H9 (cell line): ENCODE data around the gene SMARCD3. TPM values are rescaled to one million over a fixed set of nuclear protein-coding genes. Genes with fewer than 3 reads are reported as not detected.

ENCODE experiments used
- DNase-seq: peaks from one replicate; pipeline ENCODE4 v3.0.0-alpha.2; 2017
- H2AFZ ChIP-seq: one replicate; pipeline ENCODE4 v1.6.1; 2013; ENCODE audit warnings: mild to moderate bottlenecking, low read length, control low read depth, moderate library complexity
- H2AK5ac ChIP-seq: 2 replicates; pipeline ENCODE4 v1.6.1; 2013; ENCODE audit warnings: low read length, control low read depth, mixed read lengths; ENCODE audit not compliant: insufficient read length
- H2BK120ac ChIP-seq: one replicate; pipeline ENCODE4 v1.6.1; 2013; ENCODE audit warnings: low read depth, mild to moderate bottlenecking, low read length, control low read depth, inconsistent platforms; ENCODE audit not compliant: poor library complexity, severe bottlenecking
- H2BK12ac ChIP-seq: 2 replicates; pipeline ENCODE4 v1.6.1; 2013; ENCODE audit warnings: low read length, control low read depth, mixed read lengths, low read depth; ENCODE audit not compliant: insufficient read length
- H2BK15ac ChIP-seq: 2 replicates; pipeline ENCODE4 v1.6.1; 2013; ENCODE audit warnings: low read depth, low read length, control low read depth
- H2BK20ac ChIP-seq: one replicate; pipeline ENCODE4 v1.6.1; 2013; ENCODE audit warnings: low read depth, mild to moderate bottlenecking, low read length, control low read depth, inconsistent platforms; ENCODE audit not compliant: poor library complexity, severe bottlenecking
- H2BK5ac ChIP-seq: 2 replicates; pipeline ENCODE4 v1.6.1; 2013; ENCODE audit warnings: low read length, control low read depth, mixed read lengths; ENCODE audit not compliant: insufficient read length
- H3K14ac ChIP-seq: 2 replicates; pipeline ENCODE4 v1.6.1; 2013; ENCODE audit warnings: low read length, control low read depth; ENCODE audit not compliant: insufficient read depth
- H3K18ac ChIP-seq: 2 replicates; pipeline ENCODE4 v1.6.1; 2013; ENCODE audit warnings: low read depth, mild to moderate bottlenecking, mixed read lengths, low read length, control low read depth; ENCODE audit not compliant: insufficient read length
- H3K23ac ChIP-seq: 2 replicates; pipeline ENCODE4 v1.6.1; 2013; ENCODE audit warnings: low read length, control low read depth, mixed read lengths, low read depth; ENCODE audit not compliant: insufficient read length
- H3K23me2 ChIP-seq: 2 replicates; pipeline ENCODE4 v1.6.1; 2013; ENCODE audit warnings: low read depth, mild to moderate bottlenecking, mixed read lengths, low read length, control low read depth; ENCODE audit not compliant: insufficient read length, poor library complexity, severe bottlenecking
- H3K27ac ChIP-seq: 2 replicates; pipeline ENCODE4 v1.5.1; 2013; ENCODE audit warnings: low read length, control low read depth, mixed read lengths, low read depth; ENCODE audit not compliant: insufficient read length
- H3K27me3 ChIP-seq: 2 replicates; pipeline ENCODE4 v1.6.1; 2013; ENCODE audit warnings: low read length, control low read depth, inconsistent platforms; ENCODE audit not compliant: insufficient read depth
- H3K4ac ChIP-seq: 2 replicates; pipeline ENCODE4 v1.6.1; 2013; ENCODE audit warnings: low read depth, mild to moderate bottlenecking, control low read depth, inconsistent platforms, low read length, moderate library complexity
- H3K4me1 ChIP-seq: 2 replicates; pipeline ENCODE4 v1.6.1; 2013; ENCODE audit warnings: low read length, control low read depth, inconsistent platforms; ENCODE audit not compliant: insufficient read depth
- H3K4me2 ChIP-seq: 2 replicates; pipeline ENCODE4 v1.6.1; 2013; ENCODE audit warnings: low read length, control low read depth, mixed read lengths; ENCODE audit not compliant: insufficient read length, insufficient read depth
- H3K56ac ChIP-seq: 2 replicates; pipeline ENCODE4 v1.6.1; 2013; ENCODE audit warnings: low read depth, mild to moderate bottlenecking, mixed read lengths, low read length, control low read depth; ENCODE audit not compliant: insufficient read length
- H3K79me1 ChIP-seq: 2 replicates; pipeline ENCODE4 v1.6.1; 2013; ENCODE audit warnings: low read depth, mild to moderate bottlenecking, moderate library complexity, low read length, control low read depth, inconsistent platforms; ENCODE audit not compliant: insufficient read depth, poor library complexity, severe bottlenecking
- H3K79me2 ChIP-seq: 2 replicates; pipeline ENCODE4 v1.6.1; 2013; ENCODE audit warnings: low read length, control low read depth, inconsistent platforms; ENCODE audit not compliant: insufficient read depth
- H3K9ac ChIP-seq: 2 replicates; pipeline ENCODE4 v1.6.1; 2013; ENCODE audit warnings: low read length, control low read depth, mixed read lengths; ENCODE audit not compliant: insufficient read length; ENCODE audit errors: extremely low read depth
- H3K9me3 ChIP-seq: one replicate; pipeline ENCODE4 v1.6.1; 2013; ENCODE audit warnings: low read depth, low read length, inconsistent platforms; ENCODE audit not compliant: control insufficient read depth
- H3T11ph ChIP-seq: one replicate; pipeline ENCODE4 v1.6.1; 2013; ENCODE audit warnings: mild to moderate bottlenecking, low read length, control low read depth, inconsistent platforms
- H4K20me1 ChIP-seq: one replicate; pipeline ENCODE4 v1.6.1; 2013; ENCODE audit not compliant: control insufficient read depth, insufficient read length, insufficient read depth
- H4K5ac ChIP-seq: 2 replicates; pipeline ENCODE4 v1.6.1; 2013; ENCODE audit warnings: low read depth, mild to moderate bottlenecking, mixed read lengths, low read length, control low read depth; ENCODE audit not compliant: insufficient read length
- H4K8ac ChIP-seq: replicated peaks from 2 replicates; pipeline ENCODE4 v1.6.1; 2013; ENCODE audit warnings: low read length, control low read depth, mixed read lengths, low read depth; ENCODE audit not compliant: insufficient read length
- H4K91ac ChIP-seq: 2 replicates; pipeline ENCODE4 v1.6.1; 2013; ENCODE audit warnings: low read depth, mild to moderate bottlenecking, moderate library complexity, mixed read lengths, low read length, control low read depth; ENCODE audit not compliant: insufficient read length
- H3K27ac Mint-ChIP-seq, 3 experiments: 2 replicates in 2 of 3; 3 replicates in 1 of 3; pipeline ENCODE4 v1.8.0; 2020 to 2021; ENCODE audit warnings: mixed read lengths in 3 of 3, mild to moderate bottlenecking in 1 of 3, moderate library complexity in 1 of 3
- H3K27me3 Mint-ChIP-seq: 2 replicates; pipeline ENCODE4 v1.8.0; 2021; ENCODE audit warnings: low read depth, mild to moderate bottlenecking, moderate library complexity, mixed read lengths
- H3K36me3 Mint-ChIP-seq, 3 experiments: 2 replicates in 2 of 3; 3 replicates in 1 of 3; pipeline ENCODE4 v1.8.0; 2020 to 2021; ENCODE audit warnings: low read depth in 3 of 3, mixed read lengths in 3 of 3; ENCODE audit not compliant: insufficient read depth in 1 of 3
- H3K4me1 Mint-ChIP-seq, 2 experiments: 2 replicates each; pipeline ENCODE4 v1.8.0; 2020; ENCODE audit warnings: mixed read lengths in 2 of 2
- H3K4me3 Mint-ChIP-seq, 2 experiments: 2 replicates in 1 of 2; 3 replicates in 1 of 2; pipeline ENCODE4 v1.8.0; 2020 to 2021; ENCODE audit warnings: mild to moderate bottlenecking in 2 of 2, mixed read lengths in 2 of 2, moderate library complexity in 1 of 2
- H3K9me3 Mint-ChIP-seq, 2 experiments: 2 replicates in 1 of 2; 3 replicates in 1 of 2; pipeline ENCODE4 v1.8.0; 2020; ENCODE audit warnings: mild to moderate bottlenecking in 2 of 2, mixed read lengths in 2 of 2, moderate library complexity in 1 of 2
- WGBS: extraction: QIAGEN DNeasy Blood & Tissue Kit; methylation state at CpG from one replicate; pipeline ENCODE4 v1.1.7; 2013; ENCODE audit warnings: missing lambda C conversion rate, low lambda C conversion rate, mixed read lengths; ENCODE audit not compliant: insufficient read length; ENCODE audit errors: extremely low coverage; 5-methylcytosine and 5-hydroxymethylcytosine counted together
- total RNA-seq: library from RNA; stranded (reverse); gene quantifications from 2 replicates; pipeline ENCODE4 v1.2.1, GENCODE V29; 2021
- TF ChIP-seq, protein P1 (sequence below): fragments of 200-600 bp; sonication (generic); conservative IDR thresholded peaks from 3 replicates; pipeline ENCODE4 v1.8.0; 2021; ENCODE audit warnings: antibody characterized with exemption, mild to moderate bottlenecking

Gene SMARCD3
- total RNA-seq, 1 experiment from 2014 or later: 5.0 TPM

DNA sequence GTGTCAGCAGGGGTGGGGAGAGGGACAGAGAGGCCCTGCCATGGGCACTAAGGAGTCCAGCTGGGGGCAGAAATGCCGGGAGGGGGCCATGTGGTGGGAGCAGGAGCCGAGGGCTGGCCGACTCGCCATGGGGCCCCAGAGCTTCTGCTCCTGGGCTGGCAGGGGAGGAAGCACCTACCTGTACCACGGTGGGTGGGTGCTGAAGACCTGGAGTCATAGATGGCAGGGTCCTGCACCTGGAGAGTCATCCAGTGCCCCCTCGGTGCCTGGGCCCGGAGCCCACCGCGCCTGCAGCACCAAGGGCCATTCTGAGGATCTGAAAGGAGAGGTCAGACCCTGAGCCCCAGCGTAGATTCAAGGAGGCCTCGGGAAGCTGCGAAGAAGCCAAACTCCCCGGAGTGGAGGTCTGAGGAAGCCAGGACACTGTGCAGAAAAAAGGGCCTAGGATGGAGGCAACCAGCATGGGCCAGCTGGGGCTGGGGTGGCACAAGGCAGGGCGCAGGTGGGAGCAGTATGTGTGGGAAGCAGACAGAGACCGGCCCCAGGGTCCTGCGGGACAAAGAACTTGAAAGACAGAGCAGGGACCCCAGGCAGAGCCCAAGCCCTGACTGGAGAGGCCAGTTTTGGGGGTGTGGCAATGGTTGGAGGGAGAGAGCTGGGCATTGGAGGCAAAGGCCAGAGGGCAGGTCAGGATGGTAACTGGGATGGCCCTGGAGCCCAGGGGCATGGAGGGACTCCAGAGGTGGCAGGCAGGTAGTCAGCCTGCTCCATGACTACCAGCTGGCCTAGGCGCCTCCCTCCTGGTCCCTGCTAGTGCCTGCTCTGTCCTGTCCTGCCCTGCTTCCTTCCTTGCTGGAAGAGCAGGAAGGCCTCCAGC lies 26.7 kb upstream of the SMARCD3 start:
- no peak overlapping the region for H2BK15ac ChIP-seq
- H3K27ac ChIP-seq: no peak overlapping the region
- no peak overlapping the region for H2AFZ ChIP-seq
- no peaks in the 10 kb centered on the region; the same call in 1 of the 2 replicates for H3K27me3 ChIP-seq
- no peak overlapping the region for H2BK20ac ChIP-seq
- H2BK12ac ChIP-seq: no peak overlapping the region
- Mint-ChIP-seq H3K27ac (no peak overlapping the region), H3K4me1 (peaks cover 6 to 19% of the 10 kb centered on the region in 2 experiments), H3K4me3 (peak overlapping the region; percentile 43 to 71; a peak in 2 of 5 replicates), H3K27me3 (peaks cover 63% of the 10 kb centered on the region), H3K36me3 (no peaks in the 10 kb centered on the region; a peak in 1 of 7 replicates), H3K9me3 (no peaks in the 10 kb centered on the region)
- no peaks in the 10 kb centered on the region for H3K79me2 ChIP-seq
- no CpG with 5 or more reads among the region's 17 CpGs for whole genome bisulfite sequencing
- H3K4me2 ChIP-seq: no peak overlapping the region
- no peak for DNase-seq
- no peak overlapping the region for H2AK5ac ChIP-seq
- no peak overlapping the region for H3K9ac ChIP-seq
- H3K4me1 ChIP-seq: no peaks in the 10 kb centered on the region
- H4K5ac ChIP-seq: no peak overlapping the region
- no peak overlapping the region for H3K23ac ChIP-seq
- no peaks in the 10 kb centered on the region for H3K23me2 ChIP-seq
- no peaks in the 10 kb centered on the region for H4K20me1 ChIP-seq
- H3K79me1 ChIP-seq: no peaks in the 10 kb centered on the region
- H3K9me3 ChIP-seq: no peaks in the 10 kb centered on the region
- no peak overlapping the region for H4K8ac ChIP-seq
- H3K4ac ChIP-seq: no peak overlapping the region
- H3K18ac ChIP-seq: no peak overlapping the region
- no peak overlapping the region for H3K14ac ChIP-seq
- no peak overlapping the region for H2BK5ac ChIP-seq
- no peak overlapping the region for H2BK120ac ChIP-seq
- no peak overlapping the region for H3T11ph ChIP-seq
- no peak overlapping the region for H4K91ac ChIP-seq
- TF ChIP-seq, protein P1, sequence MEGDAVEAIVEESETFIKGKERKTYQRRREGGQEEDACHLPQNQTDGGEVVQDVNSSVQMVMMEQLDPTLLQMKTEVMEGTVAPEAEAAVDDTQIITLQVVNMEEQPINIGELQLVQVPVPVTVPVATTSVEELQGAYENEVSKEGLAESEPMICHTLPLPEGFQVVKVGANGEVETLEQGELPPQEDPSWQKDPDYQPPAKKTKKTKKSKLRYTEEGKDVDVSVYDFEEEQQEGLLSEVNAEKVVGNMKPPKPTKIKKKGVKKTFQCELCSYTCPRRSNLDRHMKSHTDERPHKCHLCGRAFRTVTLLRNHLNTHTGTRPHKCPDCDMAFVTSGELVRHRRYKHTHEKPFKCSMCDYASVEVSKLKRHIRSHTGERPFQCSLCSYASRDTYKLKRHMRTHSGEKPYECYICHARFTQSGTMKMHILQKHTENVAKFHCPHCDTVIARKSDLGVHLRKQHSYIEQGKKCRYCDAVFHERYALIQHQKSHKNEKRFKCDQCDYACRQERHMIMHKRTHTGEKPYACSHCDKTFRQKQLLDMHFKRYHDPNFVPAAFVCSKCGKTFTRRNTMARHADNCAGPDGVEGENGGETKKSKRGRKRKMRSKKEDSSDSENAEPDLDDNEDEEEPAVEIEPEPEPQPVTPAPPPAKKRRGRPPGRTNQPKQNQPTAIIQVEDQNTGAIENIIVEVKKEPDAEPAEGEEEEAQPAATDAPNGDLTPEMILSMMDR: no peak
- no peak overlapping the region for H3K56ac ChIP-seq
